C4-2B (cell line): ENCODE data around the gene ADAM29.

Experiments
- CTCF ChIP-seq: fragments of 450-650 bp; conservative IDR thresholded peaks from 2 replicates; pipeline ENCODE4 v1.5.1; 2017; ENCODE audit warnings: mild to moderate bottlenecking
- ZFX ChIP-seq: fragments of 450-650 bp; IDR thresholded peaks from 2 replicates; pipeline ENCODE4 v1.6.1; 2017

GRCh38 chr4:174999407-174999806 is 81.2 kb downstream of the ADAM29 start:
- TF ChIP-seq CTCF: no peak
- TF ChIP-seq ZFX: no peak
